K562 (cell line): ENCODE results near the gene MIER2. TPM values are rescaled to one million over a fixed set of nuclear protein-coding genes. Genes with fewer than 3 reads are reported as not detected.

Experiments
- ATAC-seq: fragments of 200-7000 bp; cut with Tn5 transposase; 3 replicates; pipeline ENCODE4 v1.9.1; 2020; ENCODE audit warnings: moderate library complexity
- BruUV-seq: library from RNA; stranded (reverse); fragments of 400-500 nt; replicated peaks from 2 replicates; lab custom pipeline; 2021; lab: Mats Ljungman, UMichigan
- CTCF ChIA-PET: fragments of 300-600 bp; formaldehyde crosslinking; extraction: SDS; loops from one replicate; lab custom pipeline; 2021; ENCODE audit warnings: low intra/inter-chr PET ratio; lab: Yijun Ruan, JAX
- POLR2A ChIA-PET: fragments of 300-600, 350-650 bp; sonication (Branson Sonifier 250); formaldehyde crosslinking; extraction: SDS; loops from one replicate; lab custom pipeline; 2021; ENCODE audit warnings: antibody characterized with exemption, inconsistent platforms; lab: Yijun Ruan, JAX
- DNase-seq, 4 experiments: peaks; one replicate each; pipeline versions ENCODE4 v3.0.0 to v3.0.0-alpha.2; 2011 to 2018; ENCODE audit warnings: low spot score in 3 of 4, mixed read lengths in 3 of 4; ENCODE audit errors: extremely low read depth in 1 of 4
- FAIRE-seq: peaks from 2 replicates; lab custom pipeline; 2011; peaks lifted over from hg19 to GRCh38; lab: Jason Lieb, UNC
- H2AFZ ChIP-seq: 2 replicates; pipeline ENCODE4 v1.6.0; 2011; ENCODE audit warnings: low read depth, low read length, control low read depth, inconsistent platforms
- H3K27ac ChIP-seq: fragments of 200-600 bp; 3 replicates; pipeline ENCODE4 v1.8.0; 2011; ENCODE audit warnings: low read depth, mild to moderate bottlenecking, control low read depth, inconsistent platforms, low read length, moderate library complexity, mixed read lengths; ENCODE audit errors: extremely low read depth
- H3K27me3 ChIP-seq, 2 experiments: fragments of 300-600 bp in 1 of 2; 2 replicates in 1 of 2; 3 replicates in 1 of 2; pipeline versions ENCODE4 v1.6.0 to v1.8.0; 2011; ENCODE audit warnings: inconsistent platforms in 2 of 2, low read length in 2 of 2, mild to moderate bottlenecking in 1 of 2, mixed read lengths in 1 of 2, moderate library complexity in 1 of 2; ENCODE audit not compliant: control insufficient read depth in 2 of 2, insufficient read depth in 2 of 2
- H3K36me3 ChIP-seq: fragments of 300-600 bp; 3 replicates; pipeline ENCODE4 v1.8.0; 2011; ENCODE audit warnings: mild to moderate bottlenecking, low read length, inconsistent platforms; ENCODE audit not compliant: control insufficient read depth, insufficient read depth
- H3K4me1 ChIP-seq, 2 experiments: fragments of 200-600 bp in 1 of 2; replicated peaks in 1 of 2; 2 replicates in 1 of 2; 3 replicates in 1 of 2; pipeline versions ENCODE4 v1.5.1 to v1.8.0; 2011; ENCODE audit warnings: inconsistent platforms in 2 of 2, low read length in 2 of 2, mild to moderate bottlenecking in 1 of 2, mixed read lengths in 1 of 2, moderate library complexity in 1 of 2; ENCODE audit not compliant: control insufficient read depth in 2 of 2, insufficient read depth in 2 of 2
- H3K4me2 ChIP-seq: 2 replicates; pipeline ENCODE4 v1.6.1; 2011; ENCODE audit warnings: low read length, control low read depth, inconsistent platforms, mixed read lengths; ENCODE audit not compliant: insufficient read depth
- H3K4me3 ChIP-seq: fragments of 200-600 bp; sonication (generic), shearing (Covaris generic); 2 replicates; pipeline ENCODE4 v1.5.1; 2016; ENCODE audit warnings: control low read depth, inconsistent platforms
- H3K79me2 ChIP-seq: fragments of 200-600 bp; 3 replicates; pipeline ENCODE4 v1.8.0; 2011; ENCODE audit warnings: low read length, inconsistent platforms; ENCODE audit not compliant: control insufficient read depth, insufficient read depth
- H3K9ac ChIP-seq, 2 experiments: 2 replicates each; pipeline versions ENCODE4 v1.6.0 to v1.6.1; 2011; ENCODE audit warnings: low read depth in 2 of 2, low read length in 2 of 2, control low read depth in 1 of 2, inconsistent platforms in 1 of 2, mild to moderate bottlenecking in 1 of 2, mixed read lengths in 1 of 2; ENCODE audit not compliant: insufficient read depth in 1 of 2
- H3K9me1 ChIP-seq: one replicate; pipeline ENCODE4 v1.6.0; 2011; ENCODE audit warnings: inconsistent platforms, mild to moderate bottlenecking, low read length, moderate library complexity; ENCODE audit not compliant: control insufficient read depth, insufficient read depth
- H3K9me3 ChIP-seq: replicated peaks from 2 replicates; pipeline ENCODE4 v1.5.1; 2011; ENCODE audit warnings: low read depth, low read length, inconsistent platforms; ENCODE audit not compliant: control insufficient read depth, insufficient read depth
- H4K20me1 ChIP-seq: replicated peaks from 2 replicates; pipeline ENCODE4 v1.6.1; 2011; ENCODE audit warnings: low read length, inconsistent platforms, mixed read lengths; ENCODE audit not compliant: control insufficient read depth, insufficient read depth
- FOSL1 ChIP-seq: fragments of 200-800 bp; sonication (Bioruptor generic); conservative IDR thresholded peaks from 2 replicates; pipeline ENCODE4 v1.6.1; 2016; ENCODE audit warnings: missing genetic modification characterization, missing compliant biosample characterization
- KDM1A ChIP-seq, 2 experiments: fragments of 450-650 bp; IDR thresholded peaks; 2 replicates each; pipeline ENCODE4 v1.6.1; 2016; ENCODE audit warnings: mild to moderate bottlenecking in 2 of 2
- MGA ChIP-seq: fragments of 450-650 bp; IDR thresholded peaks from 2 replicates; pipeline ENCODE4 v1.6.1; 2016; ENCODE audit warnings: mild to moderate bottlenecking, moderate library complexity
- PRPF4 ChIP-seq: fragments of 200-400 bp; formaldehyde crosslinking; IDR thresholded peaks from one replicate; pipeline ENCODE4 v1.6.1; 2017; ENCODE audit warnings: low read length, low read depth, mild to moderate bottlenecking; ENCODE audit not compliant: insufficient read depth, poor library complexity, severe bottlenecking
- RAD21 ChIP-seq, 2 experiments: fragments of 250-450 bp in 1 of 2; fragments of 450-650 bp in 1 of 2; sonication (Bioruptor Pico) in 1 of 2; formaldehyde crosslinking in 1 of 2; IDR thresholded peaks in 1 of 2; conservative IDR thresholded peaks in 1 of 2; 2 replicates each; pipeline versions ENCODE4 v1.4.0 to v1.8.0; 2020 to 2022; ENCODE audit warnings: mild to moderate bottlenecking in 2 of 2, moderate library complexity in 1 of 2
- TRIM24 ChIP-seq, 2 experiments: fragments of 450-650 bp; IDR thresholded peaks; 2 replicates each; pipeline ENCODE4 v1.6.1; 2016
- USF1 ChIP-seq: sonication (generic); formaldehyde crosslinking; IDR thresholded peaks from 2 replicates; pipeline ENCODE4 v1.9.0; 2022; ENCODE audit warnings: mild to moderate bottlenecking, missing genetic modification reagents
- XRCC3 ChIP-seq: fragments of 450-650 bp; IDR thresholded peaks from 2 replicates; pipeline ENCODE4 v1.6.1; 2017; ENCODE audit warnings: mild to moderate bottlenecking, moderate library complexity
- ZNF699 ChIP-seq: fragments of 250-450 bp; sonication (Bioruptor Pico); IDR thresholded peaks from 2 replicates; pipeline ENCODE4 v1.8.0; 2021; ENCODE audit warnings: mild to moderate bottlenecking, moderate library complexity; ENCODE audit not compliant: insufficient replicate concordance
- WGBS: fragments of 100-300 bp; shearing (Covaris generic); methylation state at CpG from one replicate; pipeline ENCODE4 v1.1.6; 2016; ENCODE audit warnings: low coverage, mixed read lengths; ENCODE audit not compliant: insufficient coverage; ENCODE audit errors: missing lambda C conversion rate; 5-methylcytosine and 5-hydroxymethylcytosine counted together
- in situ Hi-C: fragments of 300-500 bp; cut with MboI; formaldehyde crosslinking; loops from 4 replicates; pipeline ENCODE4 v1.15.0; 2018; ENCODE audit warnings: inconsistent platforms, mixed read lengths
- intact Hi-C: fragments of 100-400 bp; cut with micrococcal nuclease; formaldehyde crosslinking; loops from 2 replicates; pipeline ENCODE4 v1.14.2; 2022
- polyA plus RNA-seq, 8 experiments: library from polyadenylated mRNA; depleted of rRNA in 4 of 8; stranded (reverse) in 5 of 8; unstranded in 3 of 8; fragments of >200 nt; fragmentation: Nextera tagmentation in 2 of 8; fragmentation: Illumina TruSeq in 1 of 8; extraction: Ambion mirVana in 2 of 8; extraction: Trizol in 1 of 8; gene quantifications; 2 replicates each; pipeline versions ENCODE4 v1.2.1 to v1.2.3, GENCODE V29; 2011 to 2014; ENCODE audit warnings: inconsistent platforms in 1 of 8, missing spikeins in 1 of 8
- total RNA-seq, 7 experiments: library from RNA; depleted of rRNA in 6 of 7; stranded (reverse); fragments of >200 nt in 6 of 7; fragmentation: Illumina TruSeq in 2 of 7; extraction: Trizol in 2 of 7; gene quantifications; 2 replicates each; pipeline versions ENCODE4 v1.2.1 to v1.2.3, GENCODE V29; 2011 to 2021; ENCODE audit warnings: low replicate concordance in 1 of 7

MIER2 gene
- total and polyA plus RNA-seq, 9 of the 15 experiments (the other 6 are each of a cell fraction or from before 2014, with no cell fraction given): 0.46 to 34.7 (median 15.6) TPM

- Histone ChIP-seq H3K4me2 (no peak overlapping the region), H3K36me3 (peaks cover 75% of the 10 kb centered on the region; the same call in 2 of the 3 replicates), H2AFZ (no peak overlapping the region), H3K4me1 (peaks cover 35 to 50% of the 10 kb centered on the region in 2 experiments; a peak in 4 of 5 replicates), H3K9me1 (peaks cover 15% of the 10 kb centered on the region), H3K4me3 (no peak overlapping the region), H3K27ac (0 out of 3 replicates have a peak overlapping the region, but pooled peaks have one; percentile 6), H3K79me2 (peaks cover 93% of the 10 kb centered on the region), H3K9me3 (peaks cover 8% of the 10 kb centered on the region; the same call in 1 of the 2 replicates), H4K20me1 (peaks cover 17% of the 10 kb centered on the region), H3K9ac (no peak overlapping the region), H3K27me3 (no peaks in the 10 kb centered on the region)
- ATAC-seq (no peak), FAIRE-seq (no peak), DNase-seq (peak in 1 of 4 experiments; percentile 45)
- ChIA-PET CTCF (no interaction called here), POLR2A (interaction anchor here (1.2 kb wide), 1 partner anchor 46 kb away, joined by 3 read pairs; no protein-coding TSS in a partner anchor)
- in situ Hi-C loops (no loop called here), intact Hi-C loops (no loop called here)
- WGBS: 61% methylated on average over 10 of the region's 10 CpGs
- no TSS peak for BruUV-seq
- peak; percentile 5 to 44; a peak in 1 of 4 replicates for TF ChIP-seq TRIM24 (IDR thresholded peaks at IDR 0.05)
- TF ChIP-seq KDM1A (IDR thresholded peaks at IDR 0.05): peak; percentile 14 to 22; a peak in 1 of 4 replicates
- TF ChIP-seq PRPF4: no peak
- TF ChIP-seq RAD21 (CRISPR knock-in tag; conservative IDR thresholded peaks at IDR 0.05 in 1 of 2, IDR thresholded peaks at IDR 0.05 in 1 of 2): no peak
- no peak for TF ChIP-seq ZNF699 (CRISPR knock-in tag)
- TF ChIP-seq XRCC3: 0 out of 2 replicates have a peak, but pooled peaks have one; percentile 52
- TF ChIP-seq FOSL1 (tag): peak; percentile 57; the same call in 1 of the 2 replicates
- TF ChIP-seq MGA: peak; percentile 93
- peak; percentile 49; the same call in 1 of the 2 replicates for TF ChIP-seq USF1 (CRISPR knock-in tag)
Measured at GRCh38 chr19:339262-339887, 5.2 kb downstream of the MIER2 start.
